ENCODE data around the gene ELFN1.

ELFN1 gene

GRCh38 chr7:1744296-1745017 is 74.4 kb downstream of the ELFN1 start:
- Histone ChIP-seq H3K4me3 (ENCODE audit: insufficient read depth, low read length, poor library complexity, severe bottlenecking) (no peak overlapping the region), H3K27ac (ENCODE audit: low read depth, low read length) (no peak overlapping the region), H3K27me3 (ENCODE audit: low read length) (no peaks in the 10 kb centered on the region)

GRCh38 chr7:1745018-1745532 is 75.0 kb downstream of the ELFN1 start:
- Histone ChIP-seq H4K20me1 (ENCODE audit: low read depth, low read length) (no peaks in the 10 kb centered on the region), H3F3A (ENCODE audit: insufficient read depth) (no peaks in the 10 kb centered on the region), H3K4me2 (ENCODE audit: low read depth, low read length, poor library complexity, severe bottlenecking) (no peak overlapping the region), H3K36me3 (ENCODE audit: low read length) (no peaks in the 10 kb centered on the region), H3K9me3 (ENCODE audit: insufficient read depth, low read length) (no peaks in the 10 kb centered on the region), H3K27ac (ENCODE audit: low read depth, low read length) (no peak overlapping the region), H2AFZ (ENCODE audit: low read depth, low read length, severe bottlenecking) (no peak overlapping the region), H3K79me2 (ENCODE audit: insufficient read depth, low read length) (no peaks in the 10 kb centered on the region), H3K27me3 (ENCODE audit: low read length) (no peaks in the 10 kb centered on the region), H3K4me3 (ENCODE audit: insufficient read depth, low read length, poor library complexity, severe bottlenecking) (no peak overlapping the region), H3K9me2 (replicated peaks; ENCODE audit: insufficient read depth, low read length) (no peaks in the 10 kb centered on the region), H3K9ac (ENCODE audit: low read length) (no peak overlapping the region)
- TF ChIP-seq CTCF (IDR thresholded peaks at IDR 0.05; ENCODE audit: insufficient read depth, low read length, poor library complexity, severe bottlenecking), result no peak
- no peak for TF ChIP-seq EZH2phosphoT487 (conservative IDR thresholded peaks at IDR 0.05; ENCODE audit: low read length)

More at GRCh38 chr7:1744296-1745017, 74.4 kb downstream of the ELFN1 start:
- no peaks in the 10 kb centered on the region for H3K9me3 ChIP-seq (ENCODE audit: insufficient read depth, low read length)
- no peak overlapping the region for H3K4me2 ChIP-seq (ENCODE audit: low read depth, low read length, poor library complexity, severe bottlenecking)
- H3K9ac ChIP-seq (ENCODE audit: low read length), result no peak overlapping the region
- no peaks in the 10 kb centered on the region for H4K20me1 ChIP-seq (ENCODE audit: low read depth, low read length)
- H3F3A ChIP-seq (ENCODE audit: insufficient read depth), result no peaks in the 10 kb centered on the region
- no peaks in the 10 kb centered on the region for H3K9me2 ChIP-seq (replicated peaks; ENCODE audit: insufficient read depth, low read length)
- no peak overlapping the region for H2AFZ ChIP-seq (ENCODE audit: low read depth, low read length, severe bottlenecking)
- H3K36me3 ChIP-seq (ENCODE audit: low read length), result no peaks in the 10 kb centered on the region
- H3K79me2 ChIP-seq (ENCODE audit: insufficient read depth, low read length), result no peaks in the 10 kb centered on the region
- TF ChIP-seq CTCF (IDR thresholded peaks at IDR 0.05; ENCODE audit: insufficient read depth, low read length, poor library complexity, severe bottlenecking) (no peak), EZH2phosphoT487 (conservative IDR thresholded peaks at IDR 0.05; ENCODE audit: low read length) (no peak)

GRCh38 chr7:1745576-1746490 is 75.8 kb downstream of the ELFN1 start:
- Histone ChIP-seq H3K9me3 (ENCODE audit: insufficient read depth, low read length) (no peaks in the 10 kb centered on the region), H4K20me1 (ENCODE audit: low read depth, low read length) (no peaks in the 10 kb centered on the region), H3K4me3 (ENCODE audit: insufficient read depth, low read length, poor library complexity, severe bottlenecking) (no peak overlapping the region), H3K27ac (ENCODE audit: low read depth, low read length) (no peak overlapping the region), H3F3A (ENCODE audit: insufficient read depth) (no peaks in the 10 kb centered on the region), H3K27me3 (ENCODE audit: low read length) (no peaks in the 10 kb centered on the region), H3K4me2 (ENCODE audit: low read depth, low read length, poor library complexity, severe bottlenecking) (no peak overlapping the region), H3K79me2 (ENCODE audit: insufficient read depth, low read length) (no peaks in the 10 kb centered on the region), H3K9ac (ENCODE audit: low read length) (no peak overlapping the region), H2AFZ (ENCODE audit: low read depth, low read length, severe bottlenecking) (no peak overlapping the region), H3K9me2 (replicated peaks; ENCODE audit: insufficient read depth, low read length) (no peaks in the 10 kb centered on the region), H3K36me3 (ENCODE audit: low read length) (no peaks in the 10 kb centered on the region)
- TF ChIP-seq CTCF (IDR thresholded peaks at IDR 0.05; ENCODE audit: insufficient read depth, low read length, poor library complexity, severe bottlenecking) (no peak), EZH2phosphoT487 (conservative IDR thresholded peaks at IDR 0.05; ENCODE audit: low read length) (no peak)
